Astrocyte of the spinal cord (primary cell): Measurements from ENCODE around the gene MED17.
A peak's percentile ranks its signal among the peaks of the same experiment; 100 is the strongest.

ENCODE experiments used
- DNase-seq: peaks from one replicate; pipeline ENCODE4 v3.0.0; 2011; ENCODE audit warnings: low read depth, low spot score
- H3K4me3 ChIP-seq: 2 replicates; pipeline ENCODE4 v1.5.1; 2011; ENCODE audit warnings: low read depth, mild to moderate bottlenecking, low read length, moderate library complexity
- CTCF ChIP-seq: IDR thresholded peaks from 2 replicates; pipeline ENCODE4 v1.5.1; 2012; ENCODE audit warnings: low read depth, mild to moderate bottlenecking, low read length, inconsistent platforms
- in situ Hi-C: cut with HindIII; loops from 2 replicates; pipeline ENCODE4 v1.10.0; 2017; ENCODE audit warnings: low sequenced_read_pairs

MED17 gene

DNA sequence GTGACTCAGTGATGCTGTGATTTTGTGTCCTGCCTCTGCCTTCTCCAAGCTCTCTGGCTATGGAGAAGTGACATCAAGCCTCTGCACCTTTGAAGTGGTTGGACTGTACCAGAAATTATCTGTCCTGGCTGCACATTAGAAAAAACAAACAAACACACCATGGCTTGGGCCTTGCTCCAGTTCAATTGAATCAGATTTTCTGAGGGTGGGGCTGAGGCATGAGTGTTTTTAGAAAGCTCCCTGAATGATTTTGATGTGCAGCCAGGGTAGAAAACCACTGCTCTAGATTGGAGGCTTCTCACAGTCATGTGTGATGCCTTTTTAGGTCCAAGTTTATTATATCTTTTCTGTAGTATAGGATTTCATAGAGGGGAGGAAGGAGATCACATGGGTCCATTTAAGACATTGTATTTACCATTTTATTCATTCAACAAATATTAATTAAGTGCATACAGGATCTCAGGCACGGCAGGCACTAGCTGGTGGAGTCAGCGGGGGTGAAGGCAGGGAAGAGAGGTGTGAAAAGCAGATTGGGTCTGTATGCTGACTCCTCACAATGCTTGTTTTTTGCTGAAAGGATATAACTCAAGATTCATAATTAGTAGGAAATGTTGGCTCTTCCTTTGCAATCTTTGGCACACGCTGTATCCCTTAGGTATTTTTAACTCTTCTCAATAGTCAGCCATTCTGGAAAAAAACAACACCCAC is 73.5 kb downstream of the MED17 start:
- DNase-seq: peak; percentile 40
- no peak overlapping the region for H3K4me3 ChIP-seq
- in situ Hi-C loops: no loop called here
- TF ChIP-seq CTCF: no peak

GRCh38 chr11:93858121-93858775 is 74.2 kb downstream of the MED17 start:
- H3K4me3 ChIP-seq: no peak overlapping the region
- no peak for TF ChIP-seq CTCF
- in situ Hi-C loops: no loop called here
- no peak for DNase-seq

DNA sequence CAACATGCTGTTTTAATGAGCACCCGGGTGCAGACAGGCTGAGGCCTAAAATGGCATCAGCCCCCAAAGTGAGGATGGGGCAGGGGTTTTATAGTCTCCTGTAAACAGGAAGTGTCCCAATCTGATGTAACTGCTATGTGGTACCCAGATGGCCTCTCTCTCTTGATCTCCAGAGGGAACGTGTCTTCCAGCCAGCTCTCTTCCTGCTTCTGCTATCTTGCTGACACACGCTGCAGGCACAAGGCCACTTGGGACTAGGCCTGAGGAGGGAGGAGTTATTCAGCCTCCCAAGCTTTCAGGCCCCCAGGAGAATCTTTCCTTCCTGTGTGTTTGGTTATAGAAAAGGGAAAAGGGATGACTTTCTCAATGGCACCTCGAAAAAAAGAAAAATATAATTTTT is 77.7 kb downstream of the MED17 start:
- H3K4me3 ChIP-seq: no peak overlapping the region
- no peak for DNase-seq
- TF ChIP-seq CTCF: no peak

More for the DNA sequence above, 77.7 kb downstream of the MED17 start:
- in situ Hi-C loops: no loop called here
